K562 (cell line): Measurements from ENCODE around the gene ZNF563. TPM values are rescaled to one million over a fixed set of nuclear protein-coding genes. Genes with fewer than 3 reads are reported as not detected.

ENCODE experiments used
- ATF7 ChIP-seq: fragments of 450-650 bp; IDR thresholded peaks from 2 replicates; pipeline ENCODE4 v1.7.1; 2014; ENCODE audit warnings: mild to moderate bottlenecking, moderate library complexity
- CTBP1 ChIP-seq: fragments of 450-650 bp; IDR thresholded peaks from 2 replicates; pipeline ENCODE4 v1.6.1; 2016; ENCODE audit warnings: borderline replicate concordance
- NFYB ChIP-seq: IDR thresholded peaks from 2 replicates; pipeline ENCODE4 v1.6.1; 2011; ENCODE audit warnings: mild to moderate bottlenecking, moderate library complexity; ENCODE audit not compliant: insufficient read length; ENCODE audit errors: extremely low read depth
- NRF1 ChIP-seq, 2 experiments: fragments of 450-650 bp; IDR thresholded peaks in 1 of 2; conservative IDR thresholded peaks in 1 of 2; 2 replicates each; pipeline ENCODE4 v1.6.1; 2014; ENCODE audit warnings: mild to moderate bottlenecking in 2 of 2
- SMC3 ChIP-seq: conservative IDR thresholded peaks from 2 replicates; pipeline ENCODE4 v1.6.1; 2011; ENCODE audit warnings: low read depth, low read length, improper control_type of control experiment; ENCODE audit not compliant: insufficient read depth
- SOX6 ChIP-seq: fragments of 450-650 bp; IDR thresholded peaks from 2 replicates; pipeline ENCODE4 v1.6.1; 2014; ENCODE audit warnings: mild to moderate bottlenecking
- ZNF324 ChIP-seq: fragments of 250-450 bp; sonication (Bioruptor Pico); IDR thresholded peaks from 2 replicates; pipeline ENCODE4 v1.4.0; 2020; ENCODE audit warnings: mild to moderate bottlenecking
- polyA plus RNA-seq, 8 experiments: library from polyadenylated mRNA; depleted of rRNA in 4 of 8; stranded (reverse) in 5 of 8; unstranded in 3 of 8; fragments of >200 nt; fragmentation: Nextera tagmentation in 2 of 8; fragmentation: Illumina TruSeq in 1 of 8; extraction: Ambion mirVana in 2 of 8; extraction: Trizol in 1 of 8; gene quantifications; 2 replicates each; pipeline versions ENCODE4 v1.2.1 to v1.2.3, GENCODE V29; 2011 to 2014; ENCODE audit warnings: inconsistent platforms in 1 of 8, missing spikeins in 1 of 8
- total RNA-seq, 7 experiments: library from RNA; depleted of rRNA in 6 of 7; stranded (reverse); fragments of >200 nt in 6 of 7; fragmentation: Illumina TruSeq in 2 of 7; extraction: Trizol in 2 of 7; gene quantifications; 2 replicates each; pipeline versions ENCODE4 v1.2.1 to v1.2.3, GENCODE V29; 2011 to 2021; ENCODE audit warnings: low replicate concordance in 1 of 7
- TF ChIP-seq, protein P1 (sequence below): fragments of 450-650 bp; IDR thresholded peaks from 2 replicates; pipeline ENCODE4 v1.6.1; 2017; ENCODE audit warnings: antibody characterized with exemption, mild to moderate bottlenecking
- TF ChIP-seq, protein P2 (sequence below): fragments of 450-650 bp; formaldehyde crosslinking; IDR thresholded peaks from 2 replicates; pipeline ENCODE4 v1.4.0; 2022; ENCODE audit warnings: missing genetic modification characterization
- TF ChIP-seq, protein P3 (sequence below), 2 experiments: fragments of 450-650 bp; conservative IDR thresholded peaks; 2 replicates each; pipeline ENCODE4 v1.6.1; 2017; ENCODE audit warnings: mild to moderate bottlenecking in 2 of 2, moderate library complexity in 2 of 2
- TF ChIP-seq, protein P4 (sequence below): fragments of 450-650 bp; formaldehyde crosslinking; IDR thresholded peaks from 2 replicates; pipeline ENCODE4 v1.4.0; 2020; ENCODE audit warnings: mild to moderate bottlenecking, moderate library complexity
- TF ChIP-seq, protein P5 (sequence below): fragments of 250-450 bp; sonication (Bioruptor Pico); IDR thresholded peaks from 2 replicates; pipeline ENCODE4 v1.8.0; 2021; ENCODE audit warnings: borderline replicate concordance, mild to moderate bottlenecking, moderate library complexity; ENCODE audit not compliant: poor library complexity, severe bottlenecking
- TF ChIP-seq, protein P6 (sequence below): sonication (generic); formaldehyde crosslinking; IDR thresholded peaks from 2 replicates; pipeline ENCODE4 v1.8.0; 2022; ENCODE audit warnings: missing genetic modification reagents, mild to moderate bottlenecking, moderate library complexity, borderline replicate concordance

Gene ZNF563
- total and polyA plus RNA-seq, 9 of the 15 experiments (the other 6 are each of a cell fraction or from before 2014, with no cell fraction given), result 0.37 to 2.9 (median 0.74) TPM

DNA sequence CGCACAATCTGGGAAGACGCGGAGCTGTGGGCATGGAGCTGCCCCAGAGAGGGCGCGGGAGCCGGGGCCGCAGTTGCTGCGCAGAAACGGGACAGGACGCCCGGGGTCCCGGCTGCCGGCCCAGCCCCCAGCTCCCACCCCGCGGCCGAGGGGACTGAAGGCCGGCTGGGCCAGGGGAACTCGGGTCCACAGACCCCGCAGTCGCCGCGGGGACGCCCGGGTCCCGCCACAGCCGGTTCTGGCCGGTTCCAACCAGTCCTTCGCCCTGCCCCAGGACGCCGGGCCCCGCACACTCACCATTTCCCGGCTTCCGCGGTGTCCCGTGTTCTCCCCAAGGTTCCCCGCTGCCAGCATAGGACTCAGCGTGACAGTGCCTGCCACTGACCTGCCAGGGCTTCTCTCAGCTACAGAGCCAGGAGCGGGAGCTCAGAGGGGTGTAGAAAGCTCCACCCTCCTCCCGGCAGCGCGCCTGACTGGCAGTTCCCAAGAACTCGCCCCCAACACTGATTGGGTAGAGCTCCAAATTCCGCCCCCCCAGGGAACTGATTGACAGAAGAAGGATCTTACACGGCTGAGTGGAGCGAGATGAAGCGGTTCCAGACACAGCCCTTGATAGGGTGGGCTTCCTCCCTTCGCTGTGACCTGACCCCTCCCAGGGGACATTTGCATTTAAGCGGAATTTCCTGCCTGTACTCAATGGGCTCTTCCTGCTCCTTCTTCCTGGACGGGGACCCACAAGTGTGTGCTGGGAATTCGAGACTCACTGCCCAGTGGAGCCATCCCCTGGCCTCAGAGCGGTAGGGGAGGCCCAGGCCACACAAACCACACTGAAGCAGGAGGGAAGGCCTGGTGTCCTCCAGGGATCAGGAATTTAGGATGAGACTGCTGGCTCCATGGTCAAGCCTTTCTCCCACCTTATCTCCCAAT is 32.1 kb upstream of the ZNF563 start, which contains the start of gene ZNF442 (continued):
- TF ChIP-seq, protein P1, sequence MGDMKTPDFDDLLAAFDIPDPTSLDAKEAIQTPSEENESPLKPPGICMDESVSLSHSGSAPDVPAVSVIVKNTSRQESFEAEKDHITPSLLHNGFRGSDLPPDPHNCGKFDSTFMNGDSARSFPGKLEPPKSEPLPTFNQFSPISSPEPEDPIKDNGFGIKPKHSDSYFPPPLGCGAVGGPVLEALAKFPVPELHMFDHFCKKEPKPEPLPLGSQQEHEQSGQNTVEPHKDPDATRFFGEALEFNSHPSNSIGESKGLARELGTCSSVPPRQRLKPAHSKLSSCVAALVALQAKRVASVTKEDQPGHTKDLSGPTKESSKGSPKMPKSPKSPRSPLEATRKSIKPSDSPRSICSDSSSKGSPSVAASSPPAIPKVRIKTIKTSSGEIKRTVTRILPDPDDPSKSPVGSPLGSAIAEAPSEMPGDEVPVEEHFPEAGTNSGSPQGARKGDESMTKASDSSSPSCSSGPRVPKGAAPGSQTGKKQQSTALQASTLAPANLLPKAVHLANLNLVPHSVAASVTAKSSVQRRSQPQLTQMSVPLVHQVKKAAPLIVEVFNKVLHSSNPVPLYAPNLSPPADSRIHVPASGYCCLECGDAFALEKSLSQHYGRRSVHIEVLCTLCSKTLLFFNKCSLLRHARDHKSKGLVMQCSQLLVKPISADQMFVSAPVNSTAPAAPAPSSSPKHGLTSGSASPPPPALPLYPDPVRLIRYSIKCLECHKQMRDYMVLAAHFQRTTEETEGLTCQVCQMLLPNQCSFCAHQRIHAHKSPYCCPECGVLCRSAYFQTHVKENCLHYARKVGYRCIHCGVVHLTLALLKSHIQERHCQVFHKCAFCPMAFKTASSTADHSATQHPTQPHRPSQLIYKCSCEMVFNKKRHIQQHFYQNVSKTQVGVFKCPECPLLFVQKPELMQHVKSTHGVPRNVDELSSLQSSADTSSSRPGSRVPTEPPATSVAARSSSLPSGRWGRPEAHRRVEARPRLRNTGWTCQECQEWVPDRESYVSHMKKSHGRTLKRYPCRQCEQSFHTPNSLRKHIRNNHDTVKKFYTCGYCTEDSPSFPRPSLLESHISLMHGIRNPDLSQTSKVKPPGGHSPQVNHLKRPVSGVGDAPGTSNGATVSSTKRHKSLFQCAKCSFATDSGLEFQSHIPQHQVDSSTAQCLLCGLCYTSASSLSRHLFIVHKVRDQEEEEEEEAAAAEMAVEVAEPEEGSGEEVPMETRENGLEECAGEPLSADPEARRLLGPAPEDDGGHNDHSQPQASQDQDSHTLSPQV, result no peak
- TF ChIP-seq CTBP1 (peak; percentile 43; the same call in 1 of the 2 replicates), NRF1 (conservative IDR thresholded peaks at IDR 0.05 in 1 of 2, IDR thresholded peaks at IDR 0.05 in 1 of 2) (peak; percentile 36 to 64; a peak in 3 of 4 replicates), SMC3 (no peak; the same call in 1 of the 2 replicates), ZNF324 (CRISPR knock-in tag) (no peak), ATF7 (peak; percentile 54; the same call in 1 of the 2 replicates), SOX6 (peak; percentile 48; the same call in 1 of the 2 replicates), NFYB (peak; percentile 84)
- TF ChIP-seq, protein P2, sequence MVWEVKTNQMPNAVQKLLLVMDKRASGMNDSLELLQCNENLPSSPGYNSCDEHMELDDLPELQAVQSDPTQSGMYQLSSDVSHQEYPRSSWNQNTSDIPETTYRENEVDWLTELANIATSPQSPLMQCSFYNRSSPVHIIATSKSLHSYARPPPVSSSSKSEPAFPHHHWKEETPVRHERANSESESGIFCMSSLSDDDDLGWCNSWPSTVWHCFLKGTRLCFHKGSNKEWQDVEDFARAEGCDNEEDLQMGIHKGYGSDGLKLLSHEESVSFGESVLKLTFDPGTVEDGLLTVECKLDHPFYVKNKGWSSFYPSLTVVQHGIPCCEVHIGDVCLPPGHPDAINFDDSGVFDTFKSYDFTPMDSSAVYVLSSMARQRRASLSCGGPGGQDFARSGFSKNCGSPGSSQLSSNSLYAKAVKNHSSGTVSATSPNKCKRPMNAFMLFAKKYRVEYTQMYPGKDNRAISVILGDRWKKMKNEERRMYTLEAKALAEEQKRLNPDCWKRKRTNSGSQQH (CRISPR knock-in tag), result no peak
- TF ChIP-seq, protein P3, sequence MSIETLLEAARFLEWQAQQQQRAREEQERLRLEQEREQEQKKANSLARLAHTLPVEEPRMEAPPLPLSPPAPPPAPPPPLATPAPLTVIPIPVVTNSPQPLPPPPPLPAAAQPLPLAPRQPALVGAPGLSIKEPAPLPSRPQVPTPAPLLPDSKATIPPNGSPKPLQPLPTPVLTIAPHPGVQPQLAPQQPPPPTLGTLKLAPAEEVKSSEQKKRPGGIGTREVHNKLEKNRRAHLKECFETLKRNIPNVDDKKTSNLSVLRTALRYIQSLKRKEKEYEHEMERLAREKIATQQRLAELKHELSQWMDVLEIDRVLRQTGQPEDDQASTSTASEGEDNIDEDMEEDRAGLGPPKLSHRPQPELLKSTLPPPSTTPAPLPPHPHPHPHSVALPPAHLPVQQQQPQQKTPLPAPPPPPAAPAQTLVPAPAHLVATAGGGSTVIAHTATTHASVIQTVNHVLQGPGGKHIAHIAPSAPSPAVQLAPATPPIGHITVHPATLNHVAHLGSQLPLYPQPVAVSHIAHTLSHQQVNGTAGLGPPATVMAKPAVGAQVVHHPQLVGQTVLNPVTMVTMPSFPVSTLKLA (conservative IDR thresholded peaks at IDR 0.05), result peak in 1 of 2 experiments; percentile 40; a peak in 1 of 4 replicates
- TF ChIP-seq, protein P4, sequence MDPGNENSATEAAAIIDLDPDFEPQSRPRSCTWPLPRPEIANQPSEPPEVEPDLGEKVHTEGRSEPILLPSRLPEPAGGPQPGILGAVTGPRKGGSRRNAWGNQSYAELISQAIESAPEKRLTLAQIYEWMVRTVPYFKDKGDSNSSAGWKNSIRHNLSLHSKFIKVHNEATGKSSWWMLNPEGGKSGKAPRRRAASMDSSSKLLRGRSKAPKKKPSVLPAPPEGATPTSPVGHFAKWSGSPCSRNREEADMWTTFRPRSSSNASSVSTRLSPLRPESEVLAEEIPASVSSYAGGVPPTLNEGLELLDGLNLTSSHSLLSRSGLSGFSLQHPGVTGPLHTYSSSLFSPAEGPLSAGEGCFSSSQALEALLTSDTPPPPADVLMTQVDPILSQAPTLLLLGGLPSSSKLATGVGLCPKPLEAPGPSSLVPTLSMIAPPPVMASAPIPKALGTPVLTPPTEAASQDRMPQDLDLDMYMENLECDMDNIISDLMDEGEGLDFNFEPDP, result no peak
- TF ChIP-seq, protein P5, sequence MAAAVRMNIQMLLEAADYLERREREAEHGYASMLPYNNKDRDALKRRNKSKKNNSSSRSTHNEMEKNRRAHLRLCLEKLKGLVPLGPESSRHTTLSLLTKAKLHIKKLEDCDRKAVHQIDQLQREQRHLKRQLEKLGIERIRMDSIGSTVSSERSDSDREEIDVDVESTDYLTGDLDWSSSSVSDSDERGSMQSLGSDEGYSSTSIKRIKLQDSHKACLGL (CRISPR knock-in tag), result no peak
- TF ChIP-seq, protein P6, sequence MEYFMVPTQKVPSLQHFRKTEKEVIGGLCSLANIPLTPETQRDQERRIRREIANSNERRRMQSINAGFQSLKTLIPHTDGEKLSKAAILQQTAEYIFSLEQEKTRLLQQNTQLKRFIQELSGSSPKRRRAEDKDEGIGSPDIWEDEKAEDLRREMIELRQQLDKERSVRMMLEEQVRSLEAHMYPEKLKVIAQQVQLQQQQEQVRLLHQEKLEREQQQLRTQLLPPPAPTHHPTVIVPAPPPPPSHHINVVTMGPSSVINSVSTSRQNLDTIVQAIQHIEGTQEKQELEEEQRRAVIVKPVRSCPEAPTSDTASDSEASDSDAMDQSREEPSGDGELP, result peak; percentile 60; the same call in 1 of the 2 replicates
